H1 (cell line): ENCODE data around the gene VTN. TPM values are rescaled to one million over a fixed set of nuclear protein-coding genes. Genes with fewer than 3 reads are reported as not detected.

Experiments
- CTCF ChIA-PET: fragments of 300-600 bp; sonication (Branson Sonifier 250); formaldehyde crosslinking; loops from one replicate; lab custom pipeline; 2021; ENCODE audit not compliant: partially characterized antibody; lab: Charles Lee
- POLR2A ChIA-PET: fragments of 300-600 bp; sonication (Branson Sonifier 250); formaldehyde crosslinking; loops from one replicate; lab custom pipeline; 2021; ENCODE audit warnings: inconsistent platforms; ENCODE audit not compliant: partially characterized antibody; lab: Charles Lee
- DNase-seq, 2 experiments: peaks; one replicate each; pipeline versions ENCODE4 v3.0.0 to v3.0.0-alpha.2; 2010 to 2022; ENCODE audit warnings: low spot score in 2 of 2, low read depth in 1 of 2, mixed read lengths in 1 of 2
- FAIRE-seq: peaks from 2 replicates; lab custom pipeline; 2011; peaks lifted over from hg19 to GRCh38; lab: Jason Lieb, UNC
- H2AFZ ChIP-seq: 2 replicates; pipeline ENCODE4 v1.8.1; 2012; ENCODE audit warnings: low read length, inconsistent platforms
- H2AK5ac ChIP-seq: 2 replicates; pipeline ENCODE4 v1.6.1; 2013; ENCODE audit warnings: low read depth, low read length
- H2BK120ac ChIP-seq: replicated peaks from 2 replicates; pipeline ENCODE3; 2013; ENCODE audit warnings: low read depth, low read length, inconsistent platforms
- H2BK12ac ChIP-seq: 2 replicates; pipeline ENCODE4 v1.6.1; 2013; ENCODE audit warnings: low read depth, low read length
- H2BK15ac ChIP-seq: 2 replicates; pipeline ENCODE4 v1.6.1; 2013; ENCODE audit warnings: low read length
- H2BK20ac ChIP-seq: 2 replicates; pipeline ENCODE4 v1.6.1; 2013; ENCODE audit warnings: low read length
- H2BK5ac ChIP-seq: 2 replicates; pipeline ENCODE4 v1.6.1; 2013; ENCODE audit warnings: low read depth, low read length
- H3K14ac ChIP-seq: 2 replicates; pipeline ENCODE4 v1.6.1; 2013; ENCODE audit warnings: inconsistent platforms; ENCODE audit not compliant: insufficient read length
- H3K18ac ChIP-seq: 2 replicates; pipeline ENCODE4 v1.6.1; 2013; ENCODE audit warnings: low read length; ENCODE audit errors: extremely low read depth
- H3K23ac ChIP-seq: 2 replicates; pipeline ENCODE4 v1.6.1; 2013; ENCODE audit warnings: inconsistent platforms; ENCODE audit not compliant: insufficient read length
- H3K23me2 ChIP-seq: 2 replicates; pipeline ENCODE4 v1.6.1; 2013; ENCODE audit warnings: low read depth, low read length
- H3K27ac ChIP-seq: 2 replicates; pipeline ENCODE4 v1.6.1; 2011; ENCODE audit warnings: low read depth, low read length, inconsistent platforms
- H3K27me3 ChIP-seq, 4 experiments: replicated peaks in 1 of 4; 1 replicate in 1 of 4; 2 replicates in 3 of 4; pipeline versions ENCODE4 v1.6.1 to v1.8.1; 2011 to 2013; ENCODE audit warnings: low read length in 3 of 4, mild to moderate bottlenecking in 3 of 4, inconsistent platforms in 2 of 4, mixed read lengths in 2 of 4, moderate library complexity in 1 of 4; ENCODE audit not compliant: control insufficient read depth in 3 of 4, insufficient read depth in 3 of 4; ENCODE audit errors: extremely low read depth in 1 of 4
- H3K36me3 ChIP-seq, 4 experiments: 2 replicates each; pipeline versions ENCODE4 v1.6.1 to v1.8.1; 2011 to 2013; ENCODE audit warnings: mild to moderate bottlenecking in 4 of 4, low read length in 3 of 4, moderate library complexity in 2 of 4, control low read depth in 1 of 4, inconsistent platforms in 1 of 4; ENCODE audit not compliant: insufficient read depth in 4 of 4, control insufficient read depth in 2 of 4
- H3K4ac ChIP-seq: replicated peaks from 2 replicates; pipeline ENCODE3; 2013; ENCODE audit warnings: low read length, low read depth, mixed read lengths, inconsistent platforms; ENCODE audit not compliant: insufficient read length
- H3K4me1 ChIP-seq, 4 experiments: replicated peaks in 1 of 4; 1 replicate in 1 of 4; 2 replicates in 3 of 4; pipeline versions ENCODE4 v1.6.1 to v1.8.1; 2011 to 2013; ENCODE audit warnings: low read length in 3 of 4, inconsistent platforms in 2 of 4, mixed read lengths in 1 of 4; ENCODE audit not compliant: insufficient read depth in 4 of 4, control insufficient read depth in 3 of 4
- H3K4me2 ChIP-seq, 2 experiments: 2 replicates each; pipeline versions ENCODE4 v1.6.1 to v1.8.1; 2011 to 2013; ENCODE audit warnings: low read depth in 2 of 2, low read length in 2 of 2, control low read depth in 1 of 2, inconsistent platforms in 1 of 2, mild to moderate bottlenecking in 1 of 2; ENCODE audit not compliant: insufficient read depth in 1 of 2
- H3K4me3 ChIP-seq, 4 experiments: fragments of 200-600, 300-600 bp in 1 of 4; sonication (generic), shearing (Covaris generic), sonication (Bioruptor Twin) in 1 of 4; 2 replicates each; pipeline versions ENCODE4 v1.5.1 to v1.8.1; 2011 to 2016; ENCODE audit warnings: low read length in 4 of 4, low read depth in 3 of 4, control low read depth in 2 of 4, inconsistent platforms in 2 of 4, mild to moderate bottlenecking in 2 of 4, mixed read lengths in 1 of 4, moderate library complexity in 1 of 4; ENCODE audit not compliant: insufficient read depth in 2 of 4; ENCODE audit errors: extremely low read depth in 1 of 4
- H3K56ac ChIP-seq: replicated peaks from 2 replicates; pipeline ENCODE3; 2013; ENCODE audit warnings: low read depth, mild to moderate bottlenecking, mixed read lengths, low read length, inconsistent platforms; ENCODE audit not compliant: insufficient read length
- H3K79me1 ChIP-seq: 2 replicates; pipeline ENCODE4 v1.6.1; 2013; ENCODE audit warnings: low read depth, low read length, control low read depth
- H3K79me2 ChIP-seq, 2 experiments: 2 replicates each; pipeline versions ENCODE4 v1.6.1 to v1.8.1; 2012 to 2013; ENCODE audit warnings: low read length in 2 of 2, mild to moderate bottlenecking in 2 of 2, inconsistent platforms in 1 of 2; ENCODE audit not compliant: insufficient read depth in 2 of 2, control insufficient read depth in 1 of 2
- H3K9ac ChIP-seq, 4 experiments: replicated peaks in 1 of 4; 1 replicate in 1 of 4; 2 replicates in 3 of 4; pipeline versions ENCODE4 v1.6.1 to v1.8.1; 2011 to 2013; ENCODE audit warnings: low read depth in 3 of 4, low read length in 3 of 4, control low read depth in 2 of 4, mild to moderate bottlenecking in 2 of 4, moderate library complexity in 2 of 4, inconsistent platforms in 1 of 4; ENCODE audit errors: extremely low read depth in 1 of 4
- H3K9me3 ChIP-seq, 2 experiments: 2 replicates each; pipeline versions ENCODE4 v1.6.1 to v1.8.1; 2012 to 2013; ENCODE audit warnings: mild to moderate bottlenecking in 2 of 2, moderate library complexity in 2 of 2, control low read depth in 1 of 2, inconsistent platforms in 1 of 2, low read depth in 1 of 2, low read length in 1 of 2, mixed read lengths in 1 of 2; ENCODE audit not compliant: insufficient read depth in 2 of 2
- H4K20me1 ChIP-seq, 2 experiments: replicated peaks in 1 of 2; 2 replicates each; pipeline versions ENCODE3 to v1.8.1; 2011 to 2013; ENCODE audit warnings: inconsistent platforms in 2 of 2, low read length in 2 of 2, mild to moderate bottlenecking in 1 of 2; ENCODE audit not compliant: insufficient read depth in 2 of 2, control insufficient read depth in 1 of 2
- H4K5ac ChIP-seq: 2 replicates; pipeline ENCODE4 v1.6.1; 2013; ENCODE audit warnings: low read length, low read depth, mixed read lengths, inconsistent platforms; ENCODE audit not compliant: insufficient read length
- H4K8ac ChIP-seq: 2 replicates; pipeline ENCODE4 v1.8.0; 2013; ENCODE audit warnings: mild to moderate bottlenecking, moderate library complexity, low read length, inconsistent platforms; ENCODE audit not compliant: insufficient read depth; ENCODE audit errors: extremely low read depth
- H4K91ac ChIP-seq: replicated peaks from 2 replicates; pipeline ENCODE3; 2013; ENCODE audit warnings: low read length, mixed read lengths, inconsistent platforms; ENCODE audit not compliant: insufficient read length
- KDM5A ChIP-seq: fragments of 200-600 bp; IDR thresholded peaks from 2 replicates; pipeline ENCODE4 v1.7.1; 2012; ENCODE audit warnings: mild to moderate bottlenecking, low read length, inconsistent platforms, mixed read lengths
- SP2 ChIP-seq: IDR thresholded peaks from 2 replicates; pipeline ENCODE4 v1.6.1; 2012; ENCODE audit warnings: mild to moderate bottlenecking, low read length, inconsistent platforms
- SP4 ChIP-seq: IDR thresholded peaks from 2 replicates; pipeline ENCODE4 v1.6.1; 2012; ENCODE audit warnings: low read length, inconsistent platforms
- WGBS, 2 experiments: shearing (Covaris generic) in 1 of 2; methylation state at CpG; one replicate each; pipeline versions ENCODE4 v1.1.6 to v1.1.7; 2013 to 2015; ENCODE audit warnings: low lambda C conversion rate in 2 of 2, mixed read lengths in 2 of 2, inconsistent platforms in 1 of 2, low coverage in 1 of 2, missing lambda C conversion rate in 1 of 2; ENCODE audit not compliant: insufficient replicate concordance in 2 of 2, insufficient coverage in 1 of 2, insufficient read length in 1 of 2; ENCODE audit errors: extremely low coverage in 1 of 2, missing lambda C conversion rate in 1 of 2; 5-methylcytosine and 5-hydroxymethylcytosine counted together
- polyA plus RNA-seq, 7 experiments: library from polyadenylated mRNA; depleted of rRNA in 3 of 7; stranded (reverse) in 5 of 7; unstranded in 2 of 7; fragments of >200 nt in 5 of 7; fragments of 200-250 nt in 2 of 7; gene quantifications; 1 replicate in 5 of 7; 2 replicates in 1 of 7; 4 replicates in 1 of 7; pipeline versions ENCODE4 v1.2.1 to v1.2.3, GENCODE V29; 2011 to 2013; ENCODE audit warnings: missing spikeins in 2 of 7, mixed read lengths in 2 of 7
- total RNA-seq: library from RNA; stranded (reverse); fragmentation: NEBNext Ultra II Directional; extraction: Animal tissue kit (Norgen Biotek cat#: 25700); gene quantifications from 2 replicates; pipeline ENCODE4 v1.2.1, GENCODE V29; 2021

VTN gene
- total and polyA plus RNA-seq, 2 of the 8 experiments (the other 6 are each of a cell fraction or from before 2014, with no cell fraction given), result 0.18 TPM; not detected in 1

- Histone ChIP-seq H4K8ac (no peak overlapping the region), H3K27ac (no peak overlapping the region), H2BK120ac (no peak overlapping the region), H4K20me1 (peaks cover 2 to 12% of the 10 kb centered on the region in 2 experiments), H2BK12ac (peak overlapping the region; percentile 50; the same call in 1 of the 2 replicates), H3K9me3 (no peaks in the 10 kb centered on the region), H3K79me2 (no peaks in the 10 kb centered on the region), H3K23me2 (peaks cover 16% of the 10 kb centered on the region; the same call in 1 of the 2 replicates), H3K23ac (no peak overlapping the region), H3K18ac (no peak overlapping the region), H3K4me3 (no peak overlapping the region), H3K4me1 (peaks cover 3 to 16% (median 9%) of the 10 kb centered on the region in 4 experiments; a peak in 6 of 7 replicates), H4K91ac (no peak overlapping the region), H3K36me3 (no peaks in the 10 kb centered on the region), H3K9ac (no peak overlapping the region), H3K4me2 (no peak overlapping the region), H2BK5ac (0 out of 2 replicates have a peak overlapping the region, but pooled peaks have one; percentile 1), H3K4ac (no peak overlapping the region), H3K56ac (no peak overlapping the region), H2AK5ac (peak overlapping the region; percentile 59; the same call in 1 of the 2 replicates), H3K14ac (no peak overlapping the region), H2BK15ac (no peak overlapping the region), H3K27me3 (peaks cover 9 to 19% (median 19%) of the 10 kb centered on the region in 4 experiments), H3K79me1 (no peaks in the 10 kb centered on the region; the same call in 1 of the 2 replicates), H4K5ac (no peak overlapping the region), H2BK20ac (no peak overlapping the region), H2AFZ (no peak overlapping the region)
- DNase-seq (no peak), FAIRE-seq (no peak)
- no peak for TF ChIP-seq SP2
- TF ChIP-seq KDM5A, result no peak
- no peak for TF ChIP-seq SP4
- ChIA-PET POLR2A (interaction anchor here (0.8 to 12.7 kb wide), 5 partner anchors 11 to 44 kb away, joined by 3 to 103 read pairs (median 6); partner anchors contain the start of genes IFT20, POLDIP2 and TNFAIP1), CTCF (interaction anchor here (0.9 to 4.6 kb wide), 11 partner anchors 12 to 485 kb away, joined by 3 to 20 read pairs (median 4); partner anchors contain the start of genes POLDIP2, SLC13A2 and SLC46A1)
- 91% methylated on average over 10 of the region's 10 CpGs; no CpG with 5 or more reads in 1 of the 2 experiments for WGBS, 2 experiments
These were observed 448 bp downstream of the VTN start for GRCh38 chr17:28369684-28370034.
